ENCODE data around the gene PTPRN2. TPM values are rescaled to one million over a fixed set of nuclear protein-coding genes. Genes with fewer than 3 reads are reported as not detected.

The PTPRN2 gene
- total and polyA plus RNA-seq, 2 of the 8 experiments (the other 6 are each of a cell fraction or from before 2014, with no cell fraction given): 2.6 to 4.5 TPM

DNA sequence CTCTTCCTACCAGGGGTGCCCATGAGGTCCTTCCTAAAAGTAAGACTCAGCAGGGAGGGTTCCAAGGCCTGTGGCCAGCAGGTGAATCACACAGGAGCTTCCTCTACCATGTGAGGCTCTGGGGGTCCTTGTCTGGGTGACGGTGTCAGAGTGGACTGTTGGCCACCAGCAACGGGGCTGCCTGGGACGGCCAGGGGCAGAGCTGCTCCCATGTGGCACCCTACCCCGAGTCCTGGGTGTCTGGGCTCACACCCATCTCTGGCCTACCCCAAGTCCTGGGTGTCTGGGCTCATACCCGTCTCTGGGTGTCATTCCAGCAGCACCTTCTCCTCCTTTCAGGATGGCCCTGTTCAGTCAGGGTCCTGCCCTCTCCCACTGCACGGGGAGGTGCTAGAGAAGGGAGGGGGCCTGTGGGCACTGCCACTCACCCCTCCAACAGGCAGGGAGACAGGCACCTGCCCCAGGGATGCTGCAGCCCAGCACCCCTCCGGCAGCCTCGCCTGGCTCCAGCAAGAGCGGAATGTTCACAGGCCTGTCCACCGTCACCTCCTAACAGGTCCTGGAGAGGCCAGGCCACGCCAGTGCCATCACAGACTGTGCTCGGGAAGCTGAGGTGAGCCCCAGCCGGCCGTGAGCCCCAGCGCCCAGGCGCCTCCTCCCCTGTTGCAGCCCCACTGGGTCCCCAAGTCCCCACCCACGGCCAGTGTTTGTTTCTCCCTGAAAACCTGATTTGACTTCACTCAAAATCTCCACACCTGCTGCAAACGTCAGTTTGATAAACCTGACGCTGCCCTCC, 143.7 kb downstream of the PTPRN2 start (continued):
- TF ChIP-seq BACH1 (IDR thresholded peaks at IDR 0.05; ENCODE audit: low read length) (no peak), SIX5 (IDR thresholded peaks at IDR 0.05; ENCODE audit: low read depth, low read length) (no peak), SAP30 (IDR thresholded peaks at IDR 0.05; ENCODE audit: insufficient read depth, insufficient replicate concordance, low read length) (no peak), SP2 (IDR thresholded peaks at IDR 0.05; ENCODE audit: low read length) (no peak), POU5F1 (IDR thresholded peaks at IDR 0.05; ENCODE audit: low read depth, low read length) (no peak)
- TF ChIP-seq, protein P1, sequence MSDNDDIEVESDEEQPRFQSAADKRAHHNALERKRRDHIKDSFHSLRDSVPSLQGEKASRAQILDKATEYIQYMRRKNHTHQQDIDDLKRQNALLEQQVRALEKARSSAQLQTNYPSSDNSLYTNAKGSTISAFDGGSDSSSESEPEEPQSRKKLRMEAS (IDR thresholded peaks at IDR 0.05): no peak

All from H1 (cell line).